OCI-LY1 (cell line): Measurements from ENCODE around the gene GTSE1.

Experiments used
- H2AFZ ChIP-seq: fragments of 200-600 bp; sonication (generic), shearing (Covaris generic); 2 replicates; pipeline ENCODE4 v1.6.0; 2014; ENCODE audit warnings: antibody characterized with exemption, mild to moderate bottlenecking, low read length
- H3F3A ChIP-seq: fragments of 200-600 bp; sonication (generic), shearing (Covaris generic); 2 replicates; pipeline ENCODE4 v1.6.0; 2014; ENCODE audit warnings: mild to moderate bottlenecking, antibody characterized with exemption, low read length, moderate library complexity; ENCODE audit not compliant: insufficient read depth
- H3K27ac ChIP-seq: fragments of 200-600 bp; sonication (generic); 2 replicates; pipeline ENCODE4 v1.5.1; 2014; ENCODE audit warnings: low read length, mixed run types, mild to moderate bottlenecking, low read depth; ENCODE audit not compliant: poor library complexity, severe bottlenecking
- H3K27me3 ChIP-seq: fragments of 200-600 bp; sonication (generic); 2 replicates; pipeline ENCODE4 v1.6.0; 2014; ENCODE audit warnings: antibody characterized with exemption, mild to moderate bottlenecking, low read length, moderate library complexity; ENCODE audit not compliant: insufficient read depth
- H3K36me3 ChIP-seq: fragments of 200-600 bp; sonication (generic); 2 replicates; pipeline ENCODE4 v1.6.1; 2014; ENCODE audit warnings: mild to moderate bottlenecking, antibody characterized with exemption, low read length, moderate library complexity, mixed read lengths; ENCODE audit not compliant: insufficient read depth
- H3K4me1 ChIP-seq: fragments of 200-600 bp; sonication (generic); 2 replicates; pipeline ENCODE4 v1.5.1; 2014; ENCODE audit warnings: mild to moderate bottlenecking, low read length, moderate library complexity; ENCODE audit not compliant: insufficient read depth, severe bottlenecking
- H3K4me2 ChIP-seq: fragments of 200-600 bp; sonication (generic), shearing (Covaris generic); 2 replicates; pipeline ENCODE4 v1.6.1; 2014; ENCODE audit warnings: low read length
- H3K4me3 ChIP-seq: fragments of 200-600 bp; sonication (generic); 2 replicates; pipeline ENCODE4 v1.5.1; 2014; ENCODE audit warnings: low read length, low read depth, mild to moderate bottlenecking, mixed read lengths; ENCODE audit not compliant: poor library complexity, severe bottlenecking
- H3K79me2 ChIP-seq: fragments of 200-600 bp; shearing (Covaris generic); 2 replicates; pipeline ENCODE4 v1.6.1; 2016; ENCODE audit warnings: mixed run types, low read length, mixed read lengths; ENCODE audit not compliant: insufficient read depth
- H3K9ac ChIP-seq: fragments of 200-600 bp; sonication (generic), shearing (Covaris generic); 2 replicates; pipeline ENCODE4 v1.6.1; 2014; ENCODE audit warnings: mild to moderate bottlenecking, low read length, mixed read lengths
- H3K9me2 ChIP-seq: fragments of 200-600 bp; sonication (generic), shearing (Covaris generic); 2 replicates; pipeline ENCODE4 v1.6.1; 2014; ENCODE audit warnings: low read depth, mild to moderate bottlenecking, low read length, mixed read lengths
- H3K9me3 ChIP-seq: fragments of 200-600 bp; shearing (Covaris generic); 2 replicates; pipeline ENCODE4 v1.6.1; 2014; ENCODE audit warnings: low read length, mixed read lengths
- H4K20me1 ChIP-seq: fragments of 200-600 bp; sonication (generic), shearing (Covaris generic); 2 replicates; pipeline ENCODE4 v1.6.0; 2016; ENCODE audit warnings: mild to moderate bottlenecking, low read length; ENCODE audit not compliant: insufficient read depth
- EZH2 ChIP-seq: fragments of 200-600 bp; sonication (generic), shearing (Covaris generic); IDR thresholded peaks from 2 replicates; pipeline ENCODE4 v1.8.0; 2017; ENCODE audit warnings: borderline replicate concordance, mixed run types, mild to moderate bottlenecking, antibody characterized with exemption, low read length, moderate library complexity, mixed read lengths
- TF ChIP-seq, protein P1 (sequence below): fragments of 200-600 bp; sonication (generic), shearing (Covaris generic); IDR thresholded peaks from 2 replicates; pipeline ENCODE4 v1.5.1; 2017; ENCODE audit warnings: mild to moderate bottlenecking, antibody characterized with exemption, low read length, moderate library complexity, mixed read lengths

Gene GTSE1

GRCh38 chr22:46356496-46357480 lies 60.1 kb downstream of the GTSE1 start:
- Histone ChIP-seq H3K9ac (no peak overlapping the region), H3F3A (no peaks in the 10 kb centered on the region), H3K4me2 (no peak overlapping the region), H3K9me2 (no peaks in the 10 kb centered on the region), H3K27me3 (no peaks in the 10 kb centered on the region), H3K27ac (no peak overlapping the region), H3K79me2 (no peaks in the 10 kb centered on the region), H4K20me1 (no peaks in the 10 kb centered on the region), H2AFZ (no peak overlapping the region), H3K9me3 (no peaks in the 10 kb centered on the region), H3K4me1 (peaks cover 13% of the 10 kb centered on the region), H3K36me3 (peaks cover 62% of the 10 kb centered on the region), H3K4me3 (no peak overlapping the region)
- TF ChIP-seq, protein P1, sequence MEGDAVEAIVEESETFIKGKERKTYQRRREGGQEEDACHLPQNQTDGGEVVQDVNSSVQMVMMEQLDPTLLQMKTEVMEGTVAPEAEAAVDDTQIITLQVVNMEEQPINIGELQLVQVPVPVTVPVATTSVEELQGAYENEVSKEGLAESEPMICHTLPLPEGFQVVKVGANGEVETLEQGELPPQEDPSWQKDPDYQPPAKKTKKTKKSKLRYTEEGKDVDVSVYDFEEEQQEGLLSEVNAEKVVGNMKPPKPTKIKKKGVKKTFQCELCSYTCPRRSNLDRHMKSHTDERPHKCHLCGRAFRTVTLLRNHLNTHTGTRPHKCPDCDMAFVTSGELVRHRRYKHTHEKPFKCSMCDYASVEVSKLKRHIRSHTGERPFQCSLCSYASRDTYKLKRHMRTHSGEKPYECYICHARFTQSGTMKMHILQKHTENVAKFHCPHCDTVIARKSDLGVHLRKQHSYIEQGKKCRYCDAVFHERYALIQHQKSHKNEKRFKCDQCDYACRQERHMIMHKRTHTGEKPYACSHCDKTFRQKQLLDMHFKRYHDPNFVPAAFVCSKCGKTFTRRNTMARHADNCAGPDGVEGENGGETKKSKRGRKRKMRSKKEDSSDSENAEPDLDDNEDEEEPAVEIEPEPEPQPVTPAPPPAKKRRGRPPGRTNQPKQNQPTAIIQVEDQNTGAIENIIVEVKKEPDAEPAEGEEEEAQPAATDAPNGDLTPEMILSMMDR: no peak
- TF ChIP-seq EZH2: no peak

DNA sequence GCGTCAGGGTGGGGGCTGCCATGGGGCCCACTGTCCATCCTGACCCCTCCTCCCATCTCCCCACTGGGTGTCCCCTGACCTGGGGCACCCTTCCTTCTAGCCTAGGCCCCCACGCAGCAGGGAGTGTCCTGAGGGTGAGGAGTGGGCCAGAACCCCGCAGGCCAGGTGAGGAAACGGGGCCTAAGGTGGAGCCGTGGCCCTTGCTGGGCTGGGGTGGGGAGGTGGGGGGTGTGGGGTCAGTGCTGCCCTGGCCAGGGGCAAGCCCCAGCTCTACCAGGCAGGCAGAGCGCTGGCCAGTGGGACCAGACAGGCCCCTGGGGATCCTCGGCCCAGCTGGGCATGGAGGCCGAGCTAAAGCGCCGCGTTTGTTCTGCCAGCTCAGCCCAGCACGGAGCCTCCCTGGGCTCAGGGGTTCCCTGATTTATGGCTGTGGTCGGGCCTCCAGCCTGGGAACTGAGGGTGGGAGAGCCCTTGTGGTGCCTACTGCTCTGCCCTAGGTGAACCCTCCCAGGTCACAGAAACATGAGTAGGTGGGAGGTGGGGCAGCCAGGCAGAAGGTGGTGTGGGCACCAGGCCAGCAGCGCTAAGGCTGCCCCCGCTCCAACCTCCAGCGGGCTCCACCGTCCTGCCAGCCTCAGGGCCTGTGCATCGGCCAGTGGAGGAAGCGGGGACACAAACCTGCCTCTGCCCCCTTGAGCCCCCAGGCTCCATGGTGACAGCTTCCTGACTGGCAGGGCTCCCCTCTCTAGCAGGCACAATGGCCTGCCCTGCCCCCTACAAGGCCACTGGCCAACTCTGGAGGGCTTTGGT lies 61.2 kb downstream of the GTSE1 start:
- Histone ChIP-seq H2AFZ (no peak overlapping the region), H3K27ac (no peak overlapping the region), H3K9me3 (no peaks in the 10 kb centered on the region), H3K4me3 (no peak overlapping the region), H3K79me2 (no peaks in the 10 kb centered on the region), H3F3A (no peaks in the 10 kb centered on the region), H3K4me1 (peaks cover 19% of the 10 kb centered on the region), H4K20me1 (no peaks in the 10 kb centered on the region), H3K9ac (no peak overlapping the region), H3K4me2 (no peak overlapping the region), H3K36me3 (peaks cover 51% of the 10 kb centered on the region), H3K27me3 (no peaks in the 10 kb centered on the region), H3K9me2 (no peaks in the 10 kb centered on the region)
- TF ChIP-seq, protein P1: no peak
- no peak for TF ChIP-seq EZH2

DNA sequence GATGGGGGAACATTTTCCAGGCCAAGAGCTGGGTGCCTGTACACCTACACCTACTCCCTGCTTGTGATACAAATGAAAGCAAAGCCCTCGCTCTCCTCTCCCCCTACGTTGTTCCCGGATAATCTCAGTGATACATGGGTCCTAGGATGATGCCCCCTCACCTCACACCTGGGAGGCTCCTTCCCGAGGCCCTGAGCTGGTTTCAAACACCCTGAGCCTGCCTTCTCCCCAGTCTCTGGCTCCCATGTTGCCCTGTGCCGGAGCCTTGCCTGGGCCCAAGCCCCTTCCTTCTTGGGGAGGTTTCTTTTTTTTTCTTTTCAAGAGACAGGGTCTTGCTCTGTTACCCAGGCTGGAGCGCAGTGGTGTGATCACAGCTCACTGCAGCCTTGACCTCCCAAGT lies 62.1 kb downstream of the GTSE1 start:
- Histone ChIP-seq H2AFZ (no peak overlapping the region), H3K4me3 (no peak overlapping the region), H3K27ac (no peak overlapping the region), H4K20me1 (no peaks in the 10 kb centered on the region), H3K9me2 (no peaks in the 10 kb centered on the region), H3K36me3 (peaks cover 43% of the 10 kb centered on the region), H3K4me2 (no peak overlapping the region), H3K79me2 (no peaks in the 10 kb centered on the region), H3K9ac (no peak overlapping the region), H3K9me3 (no peaks in the 10 kb centered on the region), H3K27me3 (no peaks in the 10 kb centered on the region), H3F3A (no peaks in the 10 kb centered on the region), H3K4me1 (peaks cover 15% of the 10 kb centered on the region)
- no peak for TF ChIP-seq EZH2
- TF ChIP-seq, protein P1: no peak
